HG03520 (cell line): ENCODE data around the gene NUDC.
"Not testable (repeated sequence)": the region's sequence is repeated elsewhere in the genome, so short reads cannot be mapped to it uniquely, and the experiment has no call there.

Source experiments
- ATAC-seq: cut with Tn5 transposase; IDR thresholded peaks from one replicate; pipeline ENCODE4 v1.9.1; 2021; ENCODE audit warnings: mild to moderate bottlenecking, moderate library complexity; ENCODE audit not compliant: unreplicated experiment

The NUDC gene

GRCh38 chr1:26910343-26911160 is 11.0 kb upstream of the NUDC start:
- ATAC-seq = no peak

GRCh38 chr1:26911399-26912146 is 10.0 kb upstream of the NUDC start:
- ATAC-seq = no peak

- no peak for ATAC-seq
These were observed 9.4 kb upstream of the NUDC start for GRCh38 chr1:26912147-26912490.

GRCh38 chr1:26913389-26913753 is 8.2 kb upstream of the NUDC start:
- ATAC-seq = no peak

- no peak for ATAC-seq
These were observed 7.6 kb upstream of the NUDC start, which contains the start of gene NR0B2 for GRCh38 chr1:26913754-26914619. Gene NR0B2, minus strand, starts transcription at chr1:26913975. Its CDS starts 35 bp downstream, at chr1:26913940.

GRCh38 chr1:26915204-26915842 is 6.2 kb upstream of the NUDC start:
- no peak for ATAC-seq

GRCh38 chr1:26921126-26921539 is 410 bp upstream of the NUDC start:
- ATAC-seq = peak; percentile 20

- no peak for ATAC-seq
These were observed 837 bp downstream of the NUDC start for GRCh38 chr1:26922431-26922729.

GRCh38 chr1:26922901-26923300 is 1.4 kb downstream of the NUDC start:
- no peak for ATAC-seq

GRCh38 chr1:26923711-26924110 is 2.2 kb downstream of the NUDC start:
- ATAC-seq = no peak

GRCh38 chr1:26932531-26932930 is 11.0 kb downstream of the NUDC start:
- no peak for ATAC-seq

GRCh38 chr1:26936823-26937222 is 15.3 kb downstream of the NUDC start:
- no peak for ATAC-seq

GRCh38 chr1:26938004-26938658 is 16.6 kb downstream of the NUDC start:
- no peak for ATAC-seq

- no peak for ATAC-seq
These were observed 17.1 kb downstream of the NUDC start for GRCh38 chr1:26938659-26939025.

GRCh38 chr1:26941311-26941710 is 19.8 kb downstream of the NUDC start:
- ATAC-seq = no peak

- no peak for ATAC-seq
These were observed 21.1 kb downstream of the NUDC start for GRCh38 chr1:26942656-26943055.

GRCh38 chr1:26945138-26945537 is 23.6 kb downstream of the NUDC start:
- no peak for ATAC-seq

- ATAC-seq = no peak
These were observed 24.2 kb downstream of the NUDC start for GRCh38 chr1:26945728-26946127.

- no peak for ATAC-seq
These were observed 24.7 kb downstream of the NUDC start for GRCh38 chr1:26946270-26946669.

GRCh38 chr1:26948725-26949057 is 27.1 kb downstream of the NUDC start:
- not testable (repeated sequence) for ATAC-seq
